ENCODE data around the gene NFKB1. TPM values are rescaled to one million over a fixed set of nuclear protein-coding genes. Genes with fewer than 3 reads are reported as not detected.

NFKB1 gene
- total RNA-seq, 1 donor from 2014 or later = 148 TPM

- intact Hi-C loops (cut with micrococcal nuclease) = no loop called here
- Mint-ChIP-seq H3K36me3 (ENCODE audit: low read depth) (peaks cover 71% of the 10 kb centered on the region), H3K4me1 (peaks cover 42% of the 10 kb centered on the region), H3K27ac (no peak overlapping the region), H3K4me3 (no peak overlapping the region), H3K9me3 (no peaks in the 10 kb centered on the region), H3K27me3 (no peaks in the 10 kb centered on the region)
- DNase-seq = peak; percentile 34
Observed at GRCh38 chr4:102543030-102543928, 42.1 kb downstream of the NFKB1 start.

- H3K27me3 Mint-ChIP-seq = no peaks in the 10 kb centered on the region
- H3K4me1 Mint-ChIP-seq = peaks cover 46% of the 10 kb centered on the region
- peak overlapping the region; percentile 45 for H3K27ac Mint-ChIP-seq
- intact Hi-C loops (cut with micrococcal nuclease) = loop anchor here (2.0 kb wide), 1 partner anchor 14 kb away; no protein-coding TSS in a partner anchor
- H3K36me3 Mint-ChIP-seq (ENCODE audit: low read depth) = peaks cover 67% of the 10 kb centered on the region
- no peak for DNase-seq
- H3K4me3 Mint-ChIP-seq = peak overlapping the region; percentile 28
- no peaks in the 10 kb centered on the region for H3K9me3 Mint-ChIP-seq
Observed at GRCh38 chr4:102546635-102547034, 45.5 kb downstream of the NFKB1 start.

GRCh38 chr4:102547973-102548372 lies 46.8 kb downstream of the NFKB1 start:
- no peak for DNase-seq
- Mint-ChIP-seq H3K4me3 (no peak overlapping the region), H3K9me3 (no peaks in the 10 kb centered on the region), H3K4me1 (peaks cover 50% of the 10 kb centered on the region), H3K27ac (no peak overlapping the region), H3K36me3 (ENCODE audit: low read depth) (peaks cover 65% of the 10 kb centered on the region), H3K27me3 (no peaks in the 10 kb centered on the region)
- intact Hi-C loops (cut with micrococcal nuclease) = loop anchor here (2.0 kb wide), 1 partner anchor 13 kb away; no protein-coding TSS in a partner anchor

- peaks cover 44% of the 10 kb centered on the region for H3K36me3 Mint-ChIP-seq (ENCODE audit: low read depth)
- no peak overlapping the region for H3K27ac Mint-ChIP-seq
- no peak for DNase-seq
- peak overlapping the region; percentile 44 for H3K4me3 Mint-ChIP-seq
- no peaks in the 10 kb centered on the region for H3K9me3 Mint-ChIP-seq
- intact Hi-C loops (cut with micrococcal nuclease) = loop anchor here (1.0 to 5.0 kb wide), 3 partner anchors 7 to 35 kb away; no protein-coding TSS in a partner anchor
- peaks cover 41% of the 10 kb centered on the region for H3K4me1 Mint-ChIP-seq
- H3K27me3 Mint-ChIP-seq = no peaks in the 10 kb centered on the region
Observed at GRCh38 chr4:102551958-102552565, 50.9 kb downstream of the NFKB1 start.

GRCh38 chr4:102552781-102553180 lies 51.6 kb downstream of the NFKB1 start:
- intact Hi-C loops (cut with micrococcal nuclease) = loop anchor here (2.0 to 5.0 kb wide), 2 partner anchors 18 to 35 kb away; no protein-coding TSS in a partner anchor
- no peak for DNase-seq
- Mint-ChIP-seq H3K27me3 (no peaks in the 10 kb centered on the region), H3K9me3 (no peaks in the 10 kb centered on the region), H3K27ac (peak overlapping the region; percentile 72), H3K4me1 (peaks cover 38% of the 10 kb centered on the region), H3K4me3 (peak overlapping the region; percentile 59), H3K36me3 (ENCODE audit: low read depth) (peaks cover 41% of the 10 kb centered on the region)

GRCh38 chr4:102553982-102554381 lies 52.8 kb downstream of the NFKB1 start:
- peaks cover 42% of the 10 kb centered on the region for H3K4me1 Mint-ChIP-seq
- no peaks in the 10 kb centered on the region for H3K9me3 Mint-ChIP-seq
- no peak overlapping the region for H3K4me3 Mint-ChIP-seq
- no peak for DNase-seq
- intact Hi-C loops (cut with micrococcal nuclease) = loop anchor here (2.0 to 5.0 kb wide), 2 partner anchors 19 to 33 kb away; no protein-coding TSS in a partner anchor
- peaks cover 43% of the 10 kb centered on the region for H3K36me3 Mint-ChIP-seq (ENCODE audit: low read depth)
- H3K27ac Mint-ChIP-seq = peak overlapping the region; percentile 56
- H3K27me3 Mint-ChIP-seq = no peaks in the 10 kb centered on the region

- DNase-seq = no peak
- Mint-ChIP-seq H3K4me1 (peaks cover 46% of the 10 kb centered on the region), H3K9me3 (no peaks in the 10 kb centered on the region), H3K27me3 (no peaks in the 10 kb centered on the region), H3K27ac (no peak overlapping the region), H3K36me3 (ENCODE audit: low read depth) (peaks cover 44% of the 10 kb centered on the region), H3K4me3 (no peak overlapping the region)
- intact Hi-C loops (cut with micrococcal nuclease) = loop anchor here (5.0 kb wide), 1 partner anchor 33 kb away; no protein-coding TSS in a partner anchor
Observed at GRCh38 chr4:102554482-102554881, 53.3 kb downstream of the NFKB1 start.

GRCh38 chr4:102554992-102555391 lies 53.8 kb downstream of the NFKB1 start:
- Mint-ChIP-seq H3K36me3 (ENCODE audit: low read depth) (peaks cover 42% of the 10 kb centered on the region), H3K4me1 (peaks cover 48% of the 10 kb centered on the region), H3K9me3 (no peaks in the 10 kb centered on the region), H3K27ac (no peak overlapping the region), H3K27me3 (no peaks in the 10 kb centered on the region), H3K4me3 (no peak overlapping the region)
- no peak for DNase-seq
- intact Hi-C loops (cut with micrococcal nuclease) = loop anchor here (5.0 kb wide), 1 partner anchor 32 kb away; no protein-coding TSS in a partner anchor

GRCh38 chr4:102557636-102558035 lies 56.5 kb downstream of the NFKB1 start:
- Mint-ChIP-seq H3K27me3 (no peaks in the 10 kb centered on the region), H3K9me3 (no peaks in the 10 kb centered on the region), H3K4me1 (peaks cover 57% of the 10 kb centered on the region), H3K27ac (no peak overlapping the region), H3K36me3 (ENCODE audit: low read depth) (peaks cover 49% of the 10 kb centered on the region), H3K4me3 (no peak overlapping the region)
- DNase-seq = peak; percentile 34
- intact Hi-C loops (cut with micrococcal nuclease) = no loop called here

- Mint-ChIP-seq H3K9me3 (no peaks in the 10 kb centered on the region), H3K36me3 (ENCODE audit: low read depth) (peaks cover 54% of the 10 kb centered on the region), H3K27me3 (no peaks in the 10 kb centered on the region), H3K4me1 (peaks cover 61% of the 10 kb centered on the region), H3K27ac (peak overlapping the region; percentile 85), H3K4me3 (peak overlapping the region; percentile 71)
- no peak for DNase-seq
- intact Hi-C loops (cut with micrococcal nuclease) = loop anchor here (1.0 to 2.0 kb wide), 3 partner anchors 13 to 25 kb away; no protein-coding TSS in a partner anchor
Observed at GRCh38 chr4:102560115-102560514, 59.0 kb downstream of the NFKB1 start.

GRCh38 chr4:102560571-102561341 lies 59.6 kb downstream of the NFKB1 start:
- Mint-ChIP-seq H3K9me3 (no peaks in the 10 kb centered on the region), H3K4me3 (peak overlapping the region; percentile 71), H3K27ac (peak overlapping the region; percentile 85), H3K4me1 (peaks cover 64% of the 10 kb centered on the region), H3K27me3 (no peaks in the 10 kb centered on the region), H3K36me3 (ENCODE audit: low read depth) (peaks cover 56% of the 10 kb centered on the region)
- intact Hi-C loops (cut with micrococcal nuclease) = loop anchor here (1.0 to 2.0 kb wide), 3 partner anchors 14 to 25 kb away; no protein-coding TSS in a partner anchor
- DNase-seq = no peak

- Mint-ChIP-seq H3K27ac (peak overlapping the region; percentile 34), H3K36me3 (ENCODE audit: low read depth) (peaks cover 69% of the 10 kb centered on the region), H3K27me3 (no peaks in the 10 kb centered on the region), H3K4me1 (peaks cover 74% of the 10 kb centered on the region), H3K4me3 (peak overlapping the region; percentile 6), H3K9me3 (no peaks in the 10 kb centered on the region)
- intact Hi-C loops (cut with micrococcal nuclease) = no loop called here
- DNase-seq = no peak
Observed at GRCh38 chr4:102563000-102563399, 61.8 kb downstream of the NFKB1 start.

- Mint-ChIP-seq H3K27me3 (no peaks in the 10 kb centered on the region), H3K27ac (peak overlapping the region; percentile 65), H3K4me3 (peak overlapping the region; percentile 12), H3K36me3 (ENCODE audit: low read depth) (peaks cover 73% of the 10 kb centered on the region), H3K9me3 (no peaks in the 10 kb centered on the region), H3K4me1 (peaks cover 66% of the 10 kb centered on the region)
- no peak for DNase-seq
- intact Hi-C loops (cut with micrococcal nuclease) = no loop called here
Observed at GRCh38 chr4:102564399-102565059, 63.4 kb downstream of the NFKB1 start.

All from activated CD4-positive, alpha-beta T cell treated with anti-CD3 and anti-CD28 coated beads, Interleukin-2, amount 10 ng/mL, durations not matched to agents 24 days and 14 days (primary cell).